A549 (cell line): ENCODE results near the gene TMEM164.

Experiments
- CHD2 ChIP-seq: fragments of 150-350 bp; IDR thresholded peaks from 2 replicates; pipeline ENCODE4 v1.6.1; 2014; ENCODE audit warnings: low read length; ENCODE audit not compliant: partially characterized antibody
- PHF8 ChIP-seq: fragments of 200-600 bp; sonication (generic); IDR thresholded peaks from 2 replicates; pipeline ENCODE4 v1.6.1; 2016; ENCODE audit warnings: low read depth, mild to moderate bottlenecking, antibody characterized with exemption, moderate library complexity, borderline replicate concordance
- POLR2A ChIP-seq: IDR thresholded peaks from 2 replicates; pipeline ENCODE4 v1.6.1; 2012; ENCODE audit warnings: mild to moderate bottlenecking, low read length
- ZFP36 ChIP-seq: fragments of 450-650 bp; IDR thresholded peaks from 2 replicates; pipeline ENCODE4 v1.6.1; 2014; ENCODE audit warnings: borderline replicate concordance; ENCODE audit not compliant: partially characterized antibody
- TF ChIP-seq, protein P1 (sequence below): fragments of >200 bp; sonication (Bioruptor Twin); formaldehyde crosslinking; IDR thresholded peaks from 3 replicates; pipeline ENCODE4 v1.5.1; 2016

DNA sequence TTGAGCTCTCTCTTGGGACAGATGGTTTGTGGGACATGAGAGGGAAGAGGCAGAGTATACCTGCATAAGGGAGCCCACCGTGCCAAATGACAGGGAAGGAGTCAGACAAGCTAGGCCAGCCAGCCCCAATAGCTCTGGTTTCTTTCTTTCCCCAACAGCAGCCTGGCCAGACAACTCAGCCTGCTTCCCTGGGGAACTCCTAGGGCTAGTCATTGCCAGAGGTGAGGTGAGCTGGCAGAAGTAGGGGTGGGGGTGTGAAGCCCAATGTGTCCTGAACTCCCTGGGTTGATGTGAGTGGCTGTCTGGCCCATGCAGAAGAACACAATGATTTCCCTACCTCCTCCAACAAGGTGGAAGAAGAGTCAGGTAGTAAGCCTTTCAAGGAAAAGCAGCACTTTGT lies 179.4 kb downstream of the TMEM164 start:
- no peak for TF ChIP-seq POLR2A
- no peak for TF ChIP-seq ZFP36
- TF ChIP-seq CHD2: no peak
- TF ChIP-seq, protein P1, sequence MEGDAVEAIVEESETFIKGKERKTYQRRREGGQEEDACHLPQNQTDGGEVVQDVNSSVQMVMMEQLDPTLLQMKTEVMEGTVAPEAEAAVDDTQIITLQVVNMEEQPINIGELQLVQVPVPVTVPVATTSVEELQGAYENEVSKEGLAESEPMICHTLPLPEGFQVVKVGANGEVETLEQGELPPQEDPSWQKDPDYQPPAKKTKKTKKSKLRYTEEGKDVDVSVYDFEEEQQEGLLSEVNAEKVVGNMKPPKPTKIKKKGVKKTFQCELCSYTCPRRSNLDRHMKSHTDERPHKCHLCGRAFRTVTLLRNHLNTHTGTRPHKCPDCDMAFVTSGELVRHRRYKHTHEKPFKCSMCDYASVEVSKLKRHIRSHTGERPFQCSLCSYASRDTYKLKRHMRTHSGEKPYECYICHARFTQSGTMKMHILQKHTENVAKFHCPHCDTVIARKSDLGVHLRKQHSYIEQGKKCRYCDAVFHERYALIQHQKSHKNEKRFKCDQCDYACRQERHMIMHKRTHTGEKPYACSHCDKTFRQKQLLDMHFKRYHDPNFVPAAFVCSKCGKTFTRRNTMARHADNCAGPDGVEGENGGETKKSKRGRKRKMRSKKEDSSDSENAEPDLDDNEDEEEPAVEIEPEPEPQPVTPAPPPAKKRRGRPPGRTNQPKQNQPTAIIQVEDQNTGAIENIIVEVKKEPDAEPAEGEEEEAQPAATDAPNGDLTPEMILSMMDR: no peak
- TF ChIP-seq PHF8: no peak
